HUES48 (cell line): Measurements from ENCODE around the gene PPP1R1B.
A peak's percentile ranks its signal among the peaks of the same experiment; 100 is the strongest.

Experiments used
- H3K27ac ChIP-seq: one replicate; pipeline ENCODE4 v1.7.0; 2013; ENCODE audit warnings: low read depth, low read length, inconsistent platforms
- H3K27me3 ChIP-seq: 2 replicates; pipeline ENCODE4 v1.6.1; 2013; ENCODE audit warnings: mild to moderate bottlenecking, low read length; ENCODE audit not compliant: control insufficient read depth, insufficient read depth
- H3K36me3 ChIP-seq: 2 replicates; pipeline ENCODE4 v1.6.1; 2013; ENCODE audit warnings: low read length; ENCODE audit not compliant: control insufficient read depth, insufficient read depth
- H3K4me1 ChIP-seq: 2 replicates; pipeline ENCODE4 v1.6.1; 2013; ENCODE audit warnings: mild to moderate bottlenecking, low read length; ENCODE audit not compliant: control insufficient read depth, insufficient read depth
- H3K4me3 ChIP-seq: 2 replicates; pipeline ENCODE4 v1.5.1; 2013; ENCODE audit warnings: mild to moderate bottlenecking, low read depth, low read length
- H3K9ac ChIP-seq: 2 replicates; pipeline ENCODE4 v1.6.1; 2013; ENCODE audit warnings: mild to moderate bottlenecking, low read depth, low read length, moderate library complexity
- H3K9me3 ChIP-seq: 2 replicates; pipeline ENCODE4 v1.6.1; 2013; ENCODE audit warnings: low read length; ENCODE audit not compliant: control insufficient read depth, insufficient read depth

Gene PPP1R1B

GRCh38 chr17:39601758-39602532, 24.8 kb upstream of the PPP1R1B start:
- no peak overlapping the region for H3K9ac ChIP-seq
- H3K4me1 ChIP-seq: peaks cover 43% of the 10 kb centered on the region
- H3K9me3 ChIP-seq: no peaks in the 10 kb centered on the region
- no peaks in the 10 kb centered on the region for H3K36me3 ChIP-seq
- no peak overlapping the region for H3K27ac ChIP-seq
- no peak overlapping the region for H3K4me3 ChIP-seq
- H3K27me3 ChIP-seq: peaks cover 100% of the 10 kb centered on the region

GRCh38 chr17:39602533-39603303, 24.0 kb upstream of the PPP1R1B start:
- Histone ChIP-seq H3K4me3 (no peak overlapping the region), H3K27ac (no peak overlapping the region), H3K4me1 (peaks cover 42% of the 10 kb centered on the region), H3K36me3 (no peaks in the 10 kb centered on the region), H3K9me3 (no peaks in the 10 kb centered on the region), H3K9ac (no peak overlapping the region), H3K27me3 (peaks cover 100% of the 10 kb centered on the region)

- Histone ChIP-seq H3K9me3 (no peaks in the 10 kb centered on the region), H3K9ac (no peak overlapping the region), H3K36me3 (no peaks in the 10 kb centered on the region), H3K27ac (no peak overlapping the region), H3K4me3 (peak overlapping the region; percentile 33), H3K27me3 (peaks cover 100% of the 10 kb centered on the region), H3K4me1 (peaks cover 42% of the 10 kb centered on the region)
These were observed 23.3 kb upstream of the PPP1R1B start for GRCh38 chr17:39603304-39604016.

- no peaks in the 10 kb centered on the region for H3K36me3 ChIP-seq
- peaks cover 100% of the 10 kb centered on the region for H3K27me3 ChIP-seq
- peak overlapping the region; percentile 43 for H3K4me3 ChIP-seq
- no peak overlapping the region for H3K27ac ChIP-seq
- H3K9ac ChIP-seq: no peak overlapping the region
- no peaks in the 10 kb centered on the region for H3K9me3 ChIP-seq
- H3K4me1 ChIP-seq: peaks cover 33% of the 10 kb centered on the region
These were observed 21.8 kb upstream of the PPP1R1B start for GRCh38 chr17:39604911-39605491.

- no peak overlapping the region for H3K27ac ChIP-seq
- no peaks in the 10 kb centered on the region for H3K9me3 ChIP-seq
- H3K9ac ChIP-seq: no peak overlapping the region
- H3K27me3 ChIP-seq: peaks cover 99% of the 10 kb centered on the region
- no peaks in the 10 kb centered on the region for H3K36me3 ChIP-seq
- peak overlapping the region; percentile 43; the same call in 1 of the 2 replicates for H3K4me3 ChIP-seq
- peaks cover 33% of the 10 kb centered on the region for H3K4me1 ChIP-seq
These were observed 21.0 kb upstream of the PPP1R1B start for GRCh38 chr17:39605492-39606433.

- Histone ChIP-seq H3K27ac (no peak overlapping the region), H3K27me3 (peaks cover 99% of the 10 kb centered on the region), H3K9me3 (no peaks in the 10 kb centered on the region), H3K9ac (no peak overlapping the region), H3K4me3 (peak overlapping the region; percentile 43; the same call in 1 of the 2 replicates), H3K4me1 (peaks cover 30% of the 10 kb centered on the region), H3K36me3 (no peaks in the 10 kb centered on the region)
These were observed 20.2 kb upstream of the PPP1R1B start for GRCh38 chr17:39606434-39607056.

GRCh38 chr17:39607057-39607850, 19.5 kb upstream of the PPP1R1B start:
- Histone ChIP-seq H3K9ac (no peak overlapping the region), H3K4me3 (peak overlapping the region; percentile 43; the same call in 1 of the 2 replicates), H3K27ac (no peak overlapping the region), H3K36me3 (no peaks in the 10 kb centered on the region), H3K4me1 (peaks cover 26% of the 10 kb centered on the region), H3K27me3 (peaks cover 95% of the 10 kb centered on the region), H3K9me3 (no peaks in the 10 kb centered on the region)

GRCh38 chr17:39607851-39608130, 19.0 kb upstream of the PPP1R1B start, which contains the start of gene NEUROD2:
Gene NEUROD2, minus strand, starts transcription at chr17:39607920. Its CDS starts 1,321 bp downstream, at chr17:39606599.
- Histone ChIP-seq H3K4me1 (peaks cover 26% of the 10 kb centered on the region), H3K9ac (no peak within 1 kb of the TSS), H3K27me3 (peaks cover 92% of the 10 kb centered on the region), H3K9me3 (no peaks in the 10 kb centered on the region), H3K27ac (no peak within 1 kb of the TSS), H3K36me3 (no peaks in the 10 kb centered on the region), H3K4me3 (peak within 1 kb of the TSS; percentile 43; the same call in 1 of the 2 replicates)

GRCh38 chr17:39608142-39608981, 18.4 kb upstream of the PPP1R1B start:
- H3K4me3 ChIP-seq: no peak overlapping the region
- H3K9ac ChIP-seq: no peak overlapping the region
- H3K27me3 ChIP-seq: peaks cover 91% of the 10 kb centered on the region
- H3K9me3 ChIP-seq: no peaks in the 10 kb centered on the region
- no peak overlapping the region for H3K27ac ChIP-seq
- peaks cover 23% of the 10 kb centered on the region for H3K4me1 ChIP-seq
- no peaks in the 10 kb centered on the region for H3K36me3 ChIP-seq
